A549 (cell line): ENCODE data around the gene CORO2A.

Experiments used
- BHLHE40 ChIP-seq: IDR thresholded peaks from 2 replicates; pipeline ENCODE4 v1.6.1; 2012; ENCODE audit warnings: low read depth, low read length, inconsistent platforms
- CTCF ChIP-seq: fragments of >200 bp; sonication (Bioruptor Twin); formaldehyde crosslinking; IDR thresholded peaks from 3 replicates; pipeline ENCODE4 v1.5.1; 2016
- EP300 ChIP-seq, 2 experiments: fragments of >200 bp; sonication (Bioruptor Twin); formaldehyde crosslinking; IDR thresholded peaks; 2 replicates in 1 of 2; 3 replicates in 1 of 2; pipeline ENCODE4 v1.6.1; 2016 to 2017
- ESRRA ChIP-seq: fragments of 150-350 bp; IDR thresholded peaks from 2 replicates; pipeline ENCODE4 v1.6.1; 2014; ENCODE audit warnings: mild to moderate bottlenecking, low read length, borderline replicate concordance
- NR3C1 ChIP-seq: fragments of >200 bp; sonication (Bioruptor Twin); formaldehyde crosslinking; IDR thresholded peaks from 3 replicates; pipeline ENCODE4 v1.6.1; 2017
- POLR2A ChIP-seq: IDR thresholded peaks from 2 replicates; pipeline ENCODE4 v1.6.1; 2012; ENCODE audit warnings: mild to moderate bottlenecking, low read length
- RFX5 ChIP-seq: fragments of 450-650 bp; IDR thresholded peaks from 2 replicates; pipeline ENCODE4 v1.7.1; 2014; ENCODE audit warnings: antibody characterized with exemption, mild to moderate bottlenecking, moderate library complexity

- TF ChIP-seq EP300 (IDR thresholded peaks at IDR 0.05) (no peak), CTCF (no peak), ESRRA (no peak), POLR2A (no peak), BHLHE40 (no peak), NR3C1 (no peak), RFX5 (no peak)
These were observed 46.1 kb downstream of the CORO2A start for GRCh38 chr9:98146101-98146991.
